ENCODE measurements around the gene LAMA3. TPM values are rescaled to one million over a fixed set of nuclear protein-coding genes. Genes with fewer than 3 reads are reported as not detected.

The LAMA3 gene
- total RNA-seq, 1 donor from 2014 or later, result 126 TPM

- Histone ChIP-seq H3K4me3 (ENCODE audit: low read depth, low read length) (no peak overlapping the region), H3K27me3 (ENCODE audit: control insufficient read depth, insufficient read depth, low read length) (no peaks in the 10 kb centered on the region), H3K36me3 (ENCODE audit: control insufficient read depth, insufficient read depth, low read length) (no peaks in the 10 kb centered on the region)
- no peak for DNase-seq (ENCODE audit: low read depth)
- TF ChIP-seq CTCF (IDR thresholded peaks at IDR 0.05; ENCODE audit: insufficient read depth, low read length, poor library complexity, severe bottlenecking), result no peak
These were observed 54.6 kb downstream of the LAMA3 start for GRCh38 chr18:23743733-23744333.

GRCh38 chr18:23745366-23745765 lies 56.1 kb downstream of the LAMA3 start:
- no peak for TF ChIP-seq CTCF (IDR thresholded peaks at IDR 0.05; ENCODE audit: insufficient read depth, low read length, poor library complexity, severe bottlenecking)
- H3K4me3 ChIP-seq (ENCODE audit: low read depth, low read length), result no peak overlapping the region
- no peaks in the 10 kb centered on the region for H3K36me3 ChIP-seq (ENCODE audit: control insufficient read depth, insufficient read depth, low read length)
- no peaks in the 10 kb centered on the region for H3K27me3 ChIP-seq (ENCODE audit: control insufficient read depth, insufficient read depth, low read length)
- no peak for DNase-seq (ENCODE audit: low read depth)

GRCh38 chr18:23746851-23747250 lies 57.6 kb downstream of the LAMA3 start:
- Histone ChIP-seq H3K36me3 (ENCODE audit: control insufficient read depth, insufficient read depth, low read length) (no peaks in the 10 kb centered on the region), H3K27me3 (ENCODE audit: control insufficient read depth, insufficient read depth, low read length) (no peaks in the 10 kb centered on the region), H3K4me3 (ENCODE audit: low read depth, low read length) (no peak overlapping the region)
- no peak for TF ChIP-seq CTCF (IDR thresholded peaks at IDR 0.05; ENCODE audit: insufficient read depth, low read length, poor library complexity, severe bottlenecking)
- DNase-seq (ENCODE audit: low read depth), result no peak

GRCh38 chr18:23752363-23752762 lies 63.1 kb downstream of the LAMA3 start:
- H3K27me3 ChIP-seq (ENCODE audit: control insufficient read depth, insufficient read depth, low read length), result no peaks in the 10 kb centered on the region
- TF ChIP-seq CTCF (IDR thresholded peaks at IDR 0.05; ENCODE audit: insufficient read depth, low read length, poor library complexity, severe bottlenecking), result no peak
- no peaks in the 10 kb centered on the region for H3K36me3 ChIP-seq (ENCODE audit: control insufficient read depth, insufficient read depth, low read length)
- no peak for DNase-seq (ENCODE audit: low read depth)
- no peak overlapping the region for H3K4me3 ChIP-seq (ENCODE audit: low read depth, low read length)

GRCh38 chr18:23752796-23753195 lies 63.5 kb downstream of the LAMA3 start:
- DNase-seq (ENCODE audit: low read depth), result no peak
- Histone ChIP-seq H3K4me3 (ENCODE audit: low read depth, low read length) (no peak overlapping the region), H3K27me3 (ENCODE audit: control insufficient read depth, insufficient read depth, low read length) (no peaks in the 10 kb centered on the region), H3K36me3 (ENCODE audit: control insufficient read depth, insufficient read depth, low read length) (no peaks in the 10 kb centered on the region)
- no peak for TF ChIP-seq CTCF (IDR thresholded peaks at IDR 0.05; ENCODE audit: insufficient read depth, low read length, poor library complexity, severe bottlenecking)

Data from kidney epithelial cell (primary cell).